ES-I3 (cell line): ENCODE measurements around the gene AMPH.
"Not testable (repeated sequence)": the region's sequence is repeated elsewhere in the genome, so short reads cannot be mapped to it uniquely, and the experiment has no call there.

Source experiments
- H3K36me3 ChIP-seq: 2 replicates; pipeline ENCODE4 v1.6.1; 2013; ENCODE audit warnings: mild to moderate bottlenecking, low read length, control low read depth, moderate library complexity; ENCODE audit not compliant: insufficient read depth
- H3K4me1 ChIP-seq: 2 replicates; pipeline ENCODE4 v1.6.1; 2013; ENCODE audit warnings: mild to moderate bottlenecking, control low read depth, low read length; ENCODE audit not compliant: insufficient read depth
- H3K9ac ChIP-seq: 2 replicates; pipeline ENCODE4 v1.6.1; 2013; ENCODE audit warnings: low read depth, mild to moderate bottlenecking, low read length, moderate library complexity
- H3K9me3 ChIP-seq: 2 replicates; pipeline ENCODE4 v1.6.1; 2013; ENCODE audit warnings: mild to moderate bottlenecking, low read length, moderate library complexity; ENCODE audit not compliant: control insufficient read depth, insufficient read depth

AMPH gene

DNA sequence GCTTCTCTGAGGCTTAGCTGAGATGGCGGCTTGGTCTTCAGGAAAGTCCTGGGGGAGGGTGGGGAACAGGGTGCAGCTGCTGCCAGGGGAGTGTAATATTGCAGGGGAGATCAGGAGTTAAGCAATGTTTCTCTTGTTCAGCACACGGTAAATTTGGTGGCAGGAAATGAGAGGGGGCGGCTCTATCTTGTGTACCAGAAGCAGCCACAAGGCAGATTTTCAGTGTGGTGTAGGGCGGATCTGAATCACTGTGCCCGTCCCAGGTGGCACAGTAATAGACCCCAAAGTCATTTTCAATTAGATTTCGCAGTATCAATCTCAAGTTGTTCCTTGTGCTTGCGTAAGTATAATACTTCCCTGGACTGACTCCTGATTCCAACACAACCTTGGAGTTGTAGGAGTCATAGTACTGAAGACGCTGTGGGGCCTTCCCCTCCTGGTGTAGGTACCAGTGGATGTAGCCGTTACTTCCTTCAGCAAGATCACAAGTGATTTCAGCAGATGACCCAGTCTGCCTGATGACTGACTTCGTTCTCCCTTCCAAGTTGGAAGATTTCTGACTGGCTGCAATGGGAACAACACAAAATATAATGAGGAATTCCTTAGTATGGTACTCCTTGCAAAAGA is 268.4 kb downstream of the AMPH start:
- H3K9ac ChIP-seq, H3K36me3 ChIP-seq, H3K9me3 ChIP-seq, H3K4me1 ChIP-seq: not testable (repeated sequence)

DNA sequence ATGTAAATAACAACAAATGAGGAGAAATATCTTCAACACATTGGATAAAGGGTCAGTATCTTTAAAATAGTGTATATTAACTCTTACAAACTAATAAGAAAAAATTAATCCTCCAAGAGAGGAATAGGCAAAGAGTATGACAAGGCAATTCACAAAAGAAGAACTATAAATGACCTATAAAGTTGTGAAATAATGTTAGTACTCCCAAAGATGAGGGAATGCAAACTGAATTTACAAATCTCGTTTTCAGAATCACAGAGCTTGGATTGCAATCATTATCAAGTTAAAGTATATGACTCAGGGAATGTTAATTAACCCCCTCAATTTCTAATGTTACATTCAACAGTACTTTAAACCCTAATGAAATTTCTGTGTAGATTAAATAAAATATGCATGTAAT is 270.4 kb downstream of the AMPH start:
- Histone ChIP-seq H3K9ac (no peak overlapping the region), H3K36me3 (no peaks in the 10 kb centered on the region), H3K9me3 (no peaks in the 10 kb centered on the region), H3K4me1 (no peaks in the 10 kb centered on the region)

DNA sequence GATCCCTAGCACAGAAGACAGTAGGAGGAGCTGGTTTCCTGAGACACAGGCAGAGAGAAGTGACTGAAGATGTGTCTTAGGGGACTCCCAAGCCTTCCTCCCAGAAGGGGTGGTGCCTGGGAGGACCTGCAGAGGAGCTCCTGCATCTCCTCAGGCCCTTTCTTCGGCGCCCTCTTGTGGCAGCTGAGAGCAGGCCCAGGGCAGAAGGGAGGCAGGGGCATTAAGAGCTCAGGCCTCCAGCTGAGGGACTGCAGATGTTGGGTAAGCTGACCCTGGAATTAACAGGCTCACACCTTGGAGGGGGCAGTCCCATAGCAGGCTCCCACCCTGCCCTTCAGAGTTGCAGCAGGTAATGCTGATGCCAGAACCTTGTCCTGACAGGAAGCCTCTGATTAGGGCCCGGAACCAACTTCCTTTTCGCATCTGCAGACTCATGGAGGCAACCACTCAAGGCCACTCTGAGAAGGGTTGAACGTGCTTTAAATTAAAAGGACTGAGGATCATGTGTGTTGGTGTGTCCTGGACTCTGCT is 272.0 kb downstream of the AMPH start:
- not testable (repeated sequence) for H3K36me3 ChIP-seq, H3K9ac ChIP-seq, H3K9me3 ChIP-seq, H3K4me1 ChIP-seq

DNA sequence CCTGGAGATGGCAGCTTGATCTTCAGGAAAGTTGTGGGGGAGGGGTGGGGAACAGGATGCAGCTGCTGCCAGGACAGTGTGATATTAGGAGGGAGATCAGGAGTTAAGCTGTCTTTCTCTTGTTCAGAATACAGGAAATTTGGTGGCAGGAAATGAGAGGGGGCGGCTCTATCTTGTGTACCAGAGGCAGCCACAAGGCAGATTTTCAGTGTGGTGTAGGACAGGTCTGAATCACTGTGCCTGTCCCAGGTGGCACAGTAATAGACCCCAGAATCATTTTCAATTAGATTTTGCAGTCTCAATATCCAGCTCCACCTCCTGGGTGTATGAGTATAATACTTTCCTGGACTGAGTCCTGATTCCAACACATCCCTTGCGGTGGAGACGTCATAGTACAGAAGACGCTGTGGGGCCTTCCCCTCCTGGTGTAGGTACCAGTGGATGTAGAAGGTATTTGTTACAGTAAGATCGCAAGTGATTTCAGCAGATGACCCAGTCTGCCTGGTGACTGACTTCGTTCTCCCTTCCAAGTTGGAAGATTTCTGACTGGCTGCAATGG is 272.8 kb downstream of the AMPH start:
- H3K9me3 ChIP-seq, H3K4me1 ChIP-seq, H3K36me3 ChIP-seq, H3K9ac ChIP-seq: not testable (repeated sequence)

DNA sequence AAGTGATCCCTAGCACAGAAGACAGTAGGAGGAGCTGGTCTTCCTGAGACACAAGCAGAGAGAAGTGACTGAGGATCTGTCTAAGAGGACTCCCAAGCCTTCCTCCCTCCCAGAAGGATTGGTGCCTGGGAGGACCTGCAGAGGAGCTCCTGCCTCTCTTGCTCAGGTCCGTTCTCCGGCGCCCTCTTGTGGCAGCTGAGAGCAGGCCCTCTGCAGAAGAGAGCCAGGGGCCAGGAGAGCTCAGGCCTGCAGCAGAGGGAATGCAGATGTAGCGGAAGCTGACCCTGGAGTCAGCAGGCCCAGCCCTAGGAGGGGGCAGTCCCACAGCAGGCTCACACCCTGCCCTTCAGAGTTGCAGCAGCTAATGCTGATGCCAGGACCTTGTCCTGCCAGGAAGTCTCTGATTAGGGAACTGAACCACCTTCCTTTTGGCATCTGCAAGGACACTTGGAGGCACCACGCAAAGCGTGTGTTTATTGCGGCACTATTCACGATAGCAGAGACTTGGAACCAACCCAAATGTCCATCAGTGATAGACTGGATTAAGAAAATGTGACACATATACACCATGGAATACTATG is 276.8 kb downstream of the AMPH start:
- not testable (repeated sequence) for H3K36me3 ChIP-seq, H3K4me1 ChIP-seq, H3K9ac ChIP-seq, H3K9me3 ChIP-seq

DNA sequence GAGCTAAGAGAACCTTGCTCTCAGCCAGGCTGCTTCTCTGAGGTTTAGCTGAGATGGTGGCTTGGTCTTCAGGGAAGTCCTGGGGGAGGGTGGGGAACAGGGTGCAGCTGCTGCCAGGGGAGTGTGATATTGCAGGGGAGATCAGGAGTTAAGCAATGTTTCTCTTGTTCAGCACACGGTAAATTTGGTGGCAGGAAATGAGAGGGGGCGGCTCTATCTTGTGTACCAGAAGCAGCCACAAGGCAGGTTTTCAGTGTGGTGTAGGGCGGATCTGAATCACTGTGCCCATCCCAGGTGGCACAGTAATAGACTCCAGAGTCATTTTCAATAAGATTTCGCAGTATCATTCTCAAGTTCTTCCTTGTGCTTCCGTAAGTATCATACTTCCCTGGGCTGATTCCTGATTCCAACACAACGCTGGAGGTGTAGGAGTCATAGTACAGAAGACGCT is 277.7 kb downstream of the AMPH start:
- H3K36me3 ChIP-seq, H3K9ac ChIP-seq, H3K4me1 ChIP-seq: not testable (repeated sequence)

DNA sequence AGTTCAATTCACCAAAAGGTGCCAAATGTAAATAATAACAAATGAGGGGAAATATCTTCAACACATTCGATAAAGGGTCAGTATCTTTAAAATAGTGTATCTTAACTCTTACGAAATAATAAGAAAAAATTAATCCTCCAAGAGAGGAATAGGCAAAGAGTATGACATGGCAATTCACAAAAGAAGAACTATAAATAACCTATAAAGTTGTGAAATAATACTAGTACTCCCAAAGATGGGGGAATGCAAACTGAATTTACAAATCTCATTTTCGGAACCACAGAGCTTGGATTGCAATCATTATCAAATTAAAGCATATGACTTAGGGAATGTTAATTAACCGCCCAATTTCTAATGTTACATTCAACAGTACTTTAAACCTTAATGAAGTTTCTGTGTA is 279.6 kb downstream of the AMPH start:
- H3K4me1 ChIP-seq: no peaks in the 10 kb centered on the region
- no peaks in the 10 kb centered on the region for H3K9me3 ChIP-seq
- no peak overlapping the region for H3K9ac ChIP-seq
- H3K36me3 ChIP-seq: no peaks in the 10 kb centered on the region

More for the DNA sequence above, 277.7 kb downstream of the AMPH start:
- H3K9me3 ChIP-seq: not testable (repeated sequence)

DNA sequence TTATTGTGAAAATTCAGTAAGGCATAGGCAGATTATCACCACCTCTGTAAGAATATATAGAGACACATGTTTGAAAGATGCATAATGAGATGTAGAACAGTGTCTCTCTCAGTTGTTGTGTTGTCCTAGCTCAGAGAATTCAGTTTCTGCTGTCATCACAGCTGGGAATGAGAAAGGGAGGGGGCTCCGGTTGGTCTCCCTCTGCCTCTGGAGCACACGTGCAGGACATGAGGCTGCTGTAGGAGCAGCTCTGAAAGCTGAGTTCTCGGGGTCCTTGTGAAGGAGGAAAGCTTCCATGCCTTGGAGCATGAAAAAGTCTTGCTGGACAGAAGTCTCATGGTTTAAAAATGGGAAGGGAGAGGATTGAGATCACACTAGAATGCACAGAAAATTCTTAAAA is 280.4 kb downstream of the AMPH start:
- not testable (repeated sequence) for H3K4me1 ChIP-seq, H3K36me3 ChIP-seq, H3K9me3 ChIP-seq, H3K9ac ChIP-seq

DNA sequence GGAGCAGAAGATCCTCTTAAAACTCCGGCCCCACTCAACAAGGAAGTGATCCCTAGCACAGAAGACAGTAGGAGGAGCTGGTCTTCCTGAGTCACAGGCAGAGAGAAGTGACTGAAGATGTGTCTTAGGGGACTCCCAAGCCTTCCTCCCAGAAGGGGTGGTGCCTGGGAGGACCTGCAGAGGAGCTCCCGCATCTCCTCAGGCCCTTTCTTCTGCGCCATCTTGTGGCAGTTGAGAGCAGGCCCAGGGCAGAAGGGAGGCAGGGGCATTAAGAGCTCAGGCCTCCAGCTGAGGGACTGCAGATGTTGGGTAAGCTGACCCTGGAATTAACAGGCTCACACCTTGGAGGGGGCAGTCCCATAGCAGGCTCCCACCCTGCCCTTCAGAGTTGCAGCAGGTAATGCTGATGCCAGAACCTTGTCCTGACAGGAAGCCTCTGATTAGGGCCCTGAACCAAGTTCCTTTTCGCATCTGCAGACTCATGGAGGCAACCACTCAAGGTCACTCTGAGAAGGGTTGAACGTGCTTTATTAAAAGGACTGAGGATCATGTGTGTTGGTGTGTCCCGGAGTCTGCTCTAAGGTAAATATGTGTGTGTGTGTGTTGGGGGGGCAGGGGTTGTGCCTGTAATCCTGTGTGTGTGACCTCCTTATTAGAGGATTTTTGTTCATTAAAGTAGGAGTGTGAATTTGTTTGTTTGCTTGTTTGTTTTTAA is 281.1 kb downstream of the AMPH start:
- not testable (repeated sequence) for H3K36me3 ChIP-seq, H3K9ac ChIP-seq, H3K4me1 ChIP-seq

DNA sequence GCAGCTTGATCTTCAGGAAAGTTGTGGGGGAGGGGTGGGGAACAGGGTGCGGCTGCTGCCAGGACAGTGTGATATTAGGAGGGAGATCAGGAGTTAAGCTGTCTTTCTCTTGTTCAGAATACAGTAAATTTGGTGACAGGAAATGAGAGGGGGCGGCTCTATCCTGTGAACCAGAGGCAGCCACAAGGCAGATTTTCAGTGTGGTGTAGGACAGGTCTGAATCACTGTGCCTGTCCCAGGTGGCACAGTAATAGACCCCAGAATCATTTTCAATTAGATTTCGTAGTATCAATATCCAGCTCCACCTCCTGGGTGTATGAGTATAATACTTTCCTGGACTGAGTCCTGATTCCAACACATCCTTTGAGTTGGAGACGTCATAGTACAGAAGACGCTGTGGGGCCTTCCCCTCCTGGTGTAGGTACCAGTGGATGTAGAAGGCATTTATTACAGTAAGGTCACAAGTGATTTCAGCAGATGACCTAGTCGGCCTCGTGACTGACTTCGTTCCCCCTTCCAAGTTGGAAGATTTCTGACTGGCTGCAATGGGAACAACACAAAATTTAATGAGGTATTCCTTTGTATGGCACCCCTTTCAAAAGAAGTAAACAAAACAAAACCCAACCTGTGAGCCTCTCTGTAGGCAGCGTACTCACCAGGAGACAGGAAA is 281.9 kb downstream of the AMPH start:
- not testable (repeated sequence) for H3K36me3 ChIP-seq

More for the DNA sequence above, 281.1 kb downstream of the AMPH start:
- H3K9me3 ChIP-seq: not testable (repeated sequence)

DNA sequence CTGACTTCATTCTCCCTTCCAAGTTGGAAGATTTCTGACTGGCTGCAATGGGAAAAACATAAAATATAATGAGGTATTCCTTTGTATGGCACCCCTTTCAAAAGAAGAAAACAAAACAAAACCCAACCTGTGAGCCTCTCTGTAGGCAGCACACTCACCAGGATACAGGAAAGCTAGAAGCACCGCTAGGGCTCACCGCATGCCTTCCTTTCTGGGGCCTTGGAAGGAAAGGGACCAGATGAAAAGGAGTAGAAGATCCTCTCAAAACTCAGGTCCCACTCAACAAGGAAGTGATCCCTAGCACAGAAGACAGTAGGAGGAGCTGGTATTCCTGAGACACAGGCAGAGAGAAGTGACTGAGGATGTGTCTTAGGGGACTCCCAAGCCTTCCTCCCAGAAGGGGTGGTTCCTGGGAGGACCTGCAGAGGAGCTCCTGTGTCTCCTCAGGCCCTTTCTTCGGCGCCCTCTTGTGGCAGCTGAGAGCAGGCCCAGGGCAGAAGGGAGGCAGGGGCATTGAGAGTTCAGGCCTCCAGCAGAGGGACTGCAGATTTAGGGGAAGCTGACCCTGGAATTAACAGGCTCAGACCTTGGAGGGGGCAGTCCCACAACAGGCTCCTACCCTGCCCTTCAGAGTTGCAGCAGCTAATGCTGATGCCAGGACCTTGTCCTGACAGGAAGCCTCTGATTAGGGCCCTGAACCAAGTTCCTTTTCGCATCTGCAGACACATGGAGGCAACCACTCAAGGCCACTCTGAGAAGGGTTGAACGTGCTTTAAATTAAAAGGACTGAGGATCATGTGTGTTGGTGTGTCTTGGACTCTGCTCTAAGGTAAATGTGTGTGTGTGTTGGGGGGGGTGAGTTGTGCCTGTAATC is 285.6 kb downstream of the AMPH start:
- not testable (repeated sequence) for H3K4me1 ChIP-seq, H3K36me3 ChIP-seq, H3K9me3 ChIP-seq, H3K9ac ChIP-seq

More for the DNA sequence above, 281.9 kb downstream of the AMPH start:
- H3K9me3 ChIP-seq, H3K4me1 ChIP-seq, H3K9ac ChIP-seq: not testable (repeated sequence)

DNA sequence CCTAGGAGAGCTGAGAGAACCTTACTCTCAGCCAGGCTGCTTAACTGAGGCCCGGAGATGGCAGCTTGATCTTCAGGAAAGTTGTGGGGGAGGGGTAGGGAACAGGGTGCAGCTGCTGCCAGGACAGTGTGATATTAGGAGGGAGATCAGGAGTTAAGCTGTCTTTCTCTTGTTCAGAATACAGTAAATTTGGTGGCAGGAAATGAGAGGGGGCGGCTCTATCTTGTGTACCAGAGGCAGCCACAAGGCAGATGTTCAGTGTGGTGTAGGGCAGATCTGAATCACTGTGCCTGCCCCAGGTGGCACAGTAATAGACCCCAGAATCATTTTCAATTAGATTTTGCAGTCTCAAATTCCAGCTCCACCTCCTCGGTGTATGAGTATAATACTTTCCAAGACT is 286.4 kb downstream of the AMPH start:
- not testable (repeated sequence) for H3K9ac ChIP-seq, H3K36me3 ChIP-seq, H3K9me3 ChIP-seq, H3K4me1 ChIP-seq

DNA sequence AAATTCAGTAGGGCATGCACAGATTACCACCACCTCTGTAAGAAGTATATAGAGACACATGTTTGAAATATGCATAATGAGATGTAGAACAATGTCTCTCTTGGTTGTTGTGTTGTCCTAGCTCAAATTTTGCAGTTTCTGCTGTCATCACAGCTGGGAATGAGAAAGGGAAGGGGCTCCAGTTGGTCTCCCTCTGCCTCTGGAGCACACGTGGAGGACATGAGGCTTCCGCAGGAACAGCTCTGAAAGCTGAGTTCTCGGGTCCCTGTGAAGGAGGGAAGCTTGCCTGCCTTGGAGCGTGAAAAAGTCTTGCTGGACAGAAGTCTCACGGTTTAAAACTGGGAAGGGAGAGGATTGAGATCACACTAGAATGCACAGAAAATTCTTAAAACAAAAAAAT is 289.0 kb downstream of the AMPH start:
- H3K9me3 ChIP-seq, H3K9ac ChIP-seq, H3K36me3 ChIP-seq, H3K4me1 ChIP-seq: not testable (repeated sequence)

DNA sequence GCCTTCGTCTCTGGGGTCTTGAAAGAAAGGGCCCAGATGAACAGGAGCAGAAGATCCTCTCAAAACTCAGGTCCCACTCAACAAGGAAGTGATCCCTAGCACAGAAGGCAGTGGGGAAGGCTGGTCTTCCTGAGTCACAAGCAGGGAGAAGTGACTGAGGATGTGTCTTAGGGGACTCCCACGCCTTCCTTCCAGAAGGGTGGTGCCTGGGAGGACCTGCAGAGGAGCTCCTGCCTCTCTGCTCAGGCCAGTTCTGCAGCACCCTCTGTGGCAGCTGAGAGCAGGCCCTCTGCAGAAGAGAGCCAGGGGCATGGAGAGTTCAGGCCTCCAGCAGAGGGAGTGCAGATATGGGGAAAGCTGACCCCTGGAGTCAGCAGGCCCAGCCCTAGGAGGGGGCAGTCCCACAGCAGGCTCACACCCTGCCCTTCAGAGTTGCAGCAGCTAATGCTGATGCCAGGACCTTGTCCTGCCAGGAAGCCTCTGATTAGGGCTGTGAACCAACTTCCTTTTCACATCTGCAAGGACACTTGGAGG is 289.9 kb downstream of the AMPH start:
- H3K4me1 ChIP-seq, H3K36me3 ChIP-seq, H3K9me3 ChIP-seq, H3K9ac ChIP-seq: not testable (repeated sequence)
